ENCODE data around the gene CABLES2.

CABLES2 gene

GRCh38 chr20:62344092-62344491 is 63.0 kb downstream of the CABLES2 start:
- no peak for DNase-seq

- DNase-seq: no peak
Observed at GRCh38 chr20:62342910-62343309, 64.2 kb downstream of the CABLES2 start.

GRCh38 chr20:62339647-62340062 is 67.4 kb downstream of the CABLES2 start:
- DNase-seq: no peak

Measured in activated T-cell treated with anti-CD3 and anti-CD28 coated beads for 4 hours (primary cell).